Heart right ventricle (tissue), 16 donors: ENCODE measurements around the gene SNRPA. TPM values are rescaled to one million over a fixed set of nuclear protein-coding genes. Genes with fewer than 3 reads are reported as not detected.
A peak's percentile ranks its signal among the peaks of the same experiment; 100 is the strongest.

ENCODE experiments used
- ATAC-seq, 8 donors: fragments of 200-7000 bp; cut with Tn5 transposase; one replicate each; pipeline ENCODE4 v1.9.1; 2020; ENCODE audit warnings: mild to moderate bottlenecking in 8 of 8, moderate library complexity in 8 of 8, moderate number of reproducible peaks in 1 of 8
- DNase-seq, 2 donors: peaks; one replicate each; pipeline ENCODE4 v3.0.0-alpha.2; 2020
- H3K27ac ChIP-seq, 10 donors: fragments of 200-600 bp; sonication (generic) in 2 of 10; one replicate each; pipeline versions ENCODE4 v1.5.0 to v1.8.0; 2020 to 2022; ENCODE audit warnings: mild to moderate bottlenecking in 3 of 10
- H3K27me3 ChIP-seq, 7 donors: fragments of 200-600 bp; one replicate each; pipeline ENCODE4 v1.8.0; 2021 to 2022; ENCODE audit warnings: mild to moderate bottlenecking in 2 of 7
- H3K36me3 ChIP-seq, 9 donors: fragments of 200-600 bp; sonication (generic) in 1 of 9; one replicate each; pipeline versions ENCODE4 v1.5.0 to v1.8.0; 2020 to 2022; ENCODE audit warnings: mild to moderate bottlenecking in 2 of 9
- H3K4me1 ChIP-seq, 9 donors: fragments of 200-600 bp; sonication (generic) in 1 of 9; one replicate each; pipeline versions ENCODE4 v1.5.0 to v1.8.0; 2020 to 2022; ENCODE audit warnings: mild to moderate bottlenecking in 4 of 9
- H3K4me3 ChIP-seq, 10 donors: fragments of 200-600 bp; sonication (generic) in 2 of 10; one replicate each; pipeline versions ENCODE4 v1.5.0 to v1.8.0; 2020 to 2022; ENCODE audit warnings: mild to moderate bottlenecking in 7 of 10, moderate library complexity in 2 of 10
- H3K9me3 ChIP-seq, 11 donors: fragments of 200-600 bp in 10 of 11; sonication (generic) in 2 of 11; one replicate each; pipeline versions ENCODE4 v1.5.0 to v1.8.0; 2013 to 2022; ENCODE audit warnings: mild to moderate bottlenecking in 2 of 11, control low read depth in 1 of 11, moderate library complexity in 1 of 11
- WGBS, 2 donors: extraction: QIAGEN DNeasy Blood & Tissue Kit; methylation state at CpG; one replicate each; pipeline ENCODE4 v1.1.7; 2013; ENCODE audit warnings: inconsistent platforms in 1 of 2; 5-methylcytosine and 5-hydroxymethylcytosine counted together
- intact Hi-C, 10 donors: fragments of 100-400 bp; cut with DNase I; formaldehyde crosslinking; loops; one replicate each; pipeline versions ENCODE4 v1.11.1 to v1.14.2; 2022
- long read RNA-seq, 3 donors: library from polyadenylated mRNA; unstranded; transcript quantifications; one replicate each; pipeline ENCODE4 v2.0.0, GENCODE V29; 2020 to 2021
- polyA plus RNA-seq, 2 donors: library from polyadenylated mRNA; stranded (reverse); fragments of 200-250 nt; gene quantifications; one replicate each; pipeline ENCODE4 v1.2.3, GENCODE V29; 2013
- total RNA-seq, 10 donors: library from RNA; stranded (reverse); fragmentation: NEBNext Ultra II Directional in 3 of 10; extraction: Animal tissue kit (Norgen Biotek cat#: 25700) in 3 of 10; gene quantifications; one replicate each; pipeline versions ENCODE4 v1.2.1 to v1.2.4, GENCODE V29; 2021 to 2023
- TF ChIP-seq, protein P1 (sequence below), 9 donors: fragments of 200-600 bp; sonication (generic) in 2 of 9; IDR thresholded peaks; one replicate each; pipeline versions ENCODE4 v1.5.0 to v1.8.0; 2021 to 2022; ENCODE audit warnings: antibody characterized with exemption in 9 of 9, mild to moderate bottlenecking in 5 of 9, moderate library complexity in 1 of 9
- donor health status: Arrhythmogenic right ventricular cardiomyopathy.
- donor health status: ischemic (EF 13 %, LVEDD 7.1; RV severe dilation, severe dysfunction).
- donor health status: healthy with polysubstance abuse.
- donor health status: DM: no; HTN: yes; CAD: no.
- donor health status: DM: no; HTN: no; CAD: no.
- donor health status: ischemic (EF 25% LVEDD 6.9; RV normal size, moderate dysfunction).
- donor health status: ischemic (EF 25% LVEDD 5.7; RV mildly dilated, moderate dysfunction).
- donor health status: healthy.
- donor health status: DM: yes; HTN: yes; CAD: no.
- donor health status: Ischemic cardiomyopathy.
- donor health status: ischemic (EF 35%, LVEDD 5.7; RV mildly dilated, moderate dysfunction).
- donor health status: nonischemic (EF 11% LVEDD 7.7; RV severe dilation, severe dysfunction).
- donor health status: DM: yes; HTN: yes; CAD: no.
- donor health status: PGD.
- donor health status: ischemic (EF 29% LVEDD 5.4; RV normal size, mild dysfunction).
- donor health status: nonischemic (EF 23%, LVEDD 6.1; RV moderate dilation, normal function).

SNRPA gene
- total RNA-seq = 10 to 100 TPM; 24.0 to 40.6 (median 34.4) TPM
- polyA plus RNA-seq = 10 to 100 TPM; 35.3 to 36.7 TPM
- long read RNA-seq, donor 1, partial matches to known transcripts = 1 of 8 reads
- long read RNA-seq, donor 1, other reads (novel, unspliced or antisense) = 4 of 8 reads
- long read RNA-seq, donor 2, partial matches to known transcripts = 4 of 9 reads
- long read RNA-seq, donor 2, other reads (novel, unspliced or antisense) = 0 of 9 reads
- long read RNA-seq, donor 3, partial matches to known transcripts = 5 of 9 reads
- long read RNA-seq, donor 3, other reads (novel, unspliced or antisense) = 0 of 9 reads

DNA sequence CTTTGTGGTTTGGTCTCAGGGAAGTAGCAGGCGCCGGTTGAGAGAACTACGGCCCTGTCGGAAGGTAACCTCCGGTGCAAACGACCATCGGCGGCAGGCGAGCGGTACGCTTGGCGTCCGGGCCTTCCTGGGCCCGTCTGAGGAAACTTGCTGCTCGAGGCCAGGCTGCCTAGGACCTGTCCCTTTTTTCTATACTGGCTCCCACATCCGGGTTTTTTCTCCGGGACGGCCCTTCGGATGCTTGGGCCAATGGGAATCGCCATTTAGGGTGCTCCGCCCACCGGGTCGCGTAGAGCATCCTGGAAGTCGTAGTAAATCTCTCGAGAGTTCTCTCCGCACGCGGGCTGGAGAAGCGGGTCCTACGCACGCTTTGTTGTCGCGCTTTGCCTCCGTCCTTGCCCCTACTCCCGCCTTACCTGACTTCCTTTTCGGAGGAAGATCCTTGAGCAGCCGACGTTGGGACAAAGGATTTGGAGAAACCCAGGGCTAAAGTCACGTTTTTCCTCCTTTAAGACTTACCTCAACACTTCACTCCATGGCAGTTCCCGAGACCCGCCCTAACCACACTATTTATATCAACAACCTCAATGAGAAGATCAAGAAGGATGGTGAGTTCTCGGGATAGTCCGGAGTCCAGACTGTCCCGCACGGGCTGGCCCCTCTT, at the start of gene SNRPA:
TSS of gene SNRPA (plus strand) at position 330 of the 664 bp plus-strand sequence. CDS start at position 536, 206 bp downstream.
- peak; percentile 83 to 93 (median 90) for ATAC-seq
- Histone ChIP-seq H3K27me3 (no peaks in the 10 kb centered on the region), H3K27ac (peak within 1 kb of the TSS; percentile 92 to 99 (median 95)), H3K36me3 (peaks cover 0 to 22% (median 4%) of the 10 kb centered on the region in 9 donors), H3K4me1 (peaks cover 13 to 69% (median 54%) of the 10 kb centered on the region in 9 donors), H3K4me3 (peak within 1 kb of the TSS; percentile 56 to 92 (median 79)), H3K9me3 (no peaks in the 10 kb centered on the region)
- DNase-seq = peak; percentile 93 to 98
- intact Hi-C loops = loop anchor here in 7 of 10 donors (1.0 to 5.0 kb wide), 9 partner anchors 34 to 88 kb away; partner anchors contain the start of genes COQ8B (in 6 of the 7), ITPKC (in 5 of the 7) and EGLN2 (in 3 of the 7)
- TF ChIP-seq, protein P1, sequence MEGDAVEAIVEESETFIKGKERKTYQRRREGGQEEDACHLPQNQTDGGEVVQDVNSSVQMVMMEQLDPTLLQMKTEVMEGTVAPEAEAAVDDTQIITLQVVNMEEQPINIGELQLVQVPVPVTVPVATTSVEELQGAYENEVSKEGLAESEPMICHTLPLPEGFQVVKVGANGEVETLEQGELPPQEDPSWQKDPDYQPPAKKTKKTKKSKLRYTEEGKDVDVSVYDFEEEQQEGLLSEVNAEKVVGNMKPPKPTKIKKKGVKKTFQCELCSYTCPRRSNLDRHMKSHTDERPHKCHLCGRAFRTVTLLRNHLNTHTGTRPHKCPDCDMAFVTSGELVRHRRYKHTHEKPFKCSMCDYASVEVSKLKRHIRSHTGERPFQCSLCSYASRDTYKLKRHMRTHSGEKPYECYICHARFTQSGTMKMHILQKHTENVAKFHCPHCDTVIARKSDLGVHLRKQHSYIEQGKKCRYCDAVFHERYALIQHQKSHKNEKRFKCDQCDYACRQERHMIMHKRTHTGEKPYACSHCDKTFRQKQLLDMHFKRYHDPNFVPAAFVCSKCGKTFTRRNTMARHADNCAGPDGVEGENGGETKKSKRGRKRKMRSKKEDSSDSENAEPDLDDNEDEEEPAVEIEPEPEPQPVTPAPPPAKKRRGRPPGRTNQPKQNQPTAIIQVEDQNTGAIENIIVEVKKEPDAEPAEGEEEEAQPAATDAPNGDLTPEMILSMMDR (IDR thresholded peaks at IDR 0.05) = no peak
- 0 to 1% methylated on average over 46 of the region's 46 CpGs for WGBS, 2 donors

DNA sequence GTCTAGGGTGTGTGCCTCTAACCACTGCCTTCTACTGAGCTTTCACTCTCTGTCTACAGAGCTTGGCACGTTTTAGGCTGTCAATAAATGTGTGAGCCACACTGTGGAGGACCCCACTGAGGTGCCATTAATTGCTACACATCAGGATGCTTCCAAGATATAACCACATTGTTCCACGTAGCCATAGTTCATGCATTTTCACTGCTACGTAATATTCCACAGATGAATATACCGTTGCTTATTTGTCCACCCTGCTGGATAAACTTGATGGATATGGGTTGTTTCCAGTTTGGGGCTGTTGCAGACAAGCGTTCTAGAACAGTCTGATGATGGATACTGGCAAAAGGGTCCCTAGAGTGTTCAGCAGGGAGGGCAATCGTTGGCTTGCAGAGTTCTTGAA, 49.2 kb upstream of the SNRPA start:
- DNase-seq (no peak), ATAC-seq (no peak)
- peaks cover 0 to 88% (median 38%) of the 10 kb centered on the region in 9 donors for H3K36me3 ChIP-seq
- WGBS, 2 donors = 95% methylated on average over 6 of the region's 6 CpGs
- H3K4me3 ChIP-seq = no peak overlapping the region
- H3K4me1 ChIP-seq = peaks cover 0 to 34% (median 19%) of the 10 kb centered on the region in 9 donors
- no peaks in the 10 kb centered on the region for H3K27me3 ChIP-seq
- TF ChIP-seq, protein P1 (IDR thresholded peaks at IDR 0.05) = no peak
- H3K9me3 ChIP-seq = no peaks in the 10 kb centered on the region
- intact Hi-C loops = no loop called here
- no peak overlapping the region for H3K27ac ChIP-seq

DNA sequence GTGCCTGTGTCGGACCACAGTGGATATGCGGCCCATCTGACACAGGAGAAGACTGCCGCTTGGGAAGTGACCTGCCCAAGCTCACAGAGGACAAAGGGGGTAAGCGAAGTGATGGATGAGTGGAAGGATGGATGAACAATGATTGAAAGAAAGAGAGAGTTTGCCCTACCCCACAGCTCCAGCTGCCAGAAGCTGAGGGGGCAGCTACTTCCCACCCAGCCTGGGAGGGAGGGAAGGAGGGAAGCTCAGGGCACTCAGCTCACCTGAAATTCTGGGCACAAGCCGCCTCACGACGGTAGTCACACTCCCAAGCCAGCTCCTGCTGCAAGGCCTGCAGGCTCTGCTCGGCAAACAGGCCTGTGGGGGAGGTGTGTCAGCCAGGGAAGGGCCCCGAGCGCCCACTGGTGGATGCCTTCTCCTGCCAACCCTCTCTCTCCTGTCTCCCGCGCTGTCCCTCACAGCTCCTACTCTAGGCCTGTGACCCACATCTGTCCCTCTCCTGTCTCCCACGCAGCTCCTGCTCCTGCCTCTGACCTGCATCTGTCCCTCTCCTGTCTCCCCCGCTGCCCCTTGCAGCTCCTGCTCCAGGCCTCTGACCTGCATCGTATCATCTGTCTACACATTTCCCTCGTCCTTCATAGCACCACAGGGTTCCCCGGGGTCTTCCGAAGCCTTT, 48.5 kb upstream of the SNRPA start:
- Histone ChIP-seq H3K27me3 (no peaks in the 10 kb centered on the region), H3K4me1 (peaks cover 0 to 41% (median 22%) of the 10 kb centered on the region in 9 donors), H3K9me3 (no peaks in the 10 kb centered on the region), H3K27ac (peak overlapping the region in 4 of 10 donors; percentile 28 to 61 (median 45)), H3K4me3 (no peak overlapping the region), H3K36me3 (peaks cover 0 to 88% (median 39%) of the 10 kb centered on the region in 9 donors)
- 56 to 68% methylated on average over 18 of the region's 18 CpGs for WGBS, 2 donors
- TF ChIP-seq, protein P1 (IDR thresholded peaks at IDR 0.05) = peak in 8 of 9 donors; percentile 4 to 57 (median 45)
- DNase-seq (peak; percentile 39 to 59), ATAC-seq (peak; percentile 40 to 76 (median 69))
- intact Hi-C loops = no loop called here
